HCT116 (cell line): Measurements from ENCODE around the gene KCNIP4.

Experiments
- CBX3 ChIP-seq: IDR thresholded peaks from 2 replicates; pipeline ENCODE4 v1.6.1; 2012; ENCODE audit warnings: low read depth
- CTCF ChIP-seq, 3 experiments: fragments of 200-600 bp in 1 of 3; sonication (generic) in 1 of 3; IDR thresholded peaks in 2 of 3; conservative IDR thresholded peaks in 1 of 3; 2 replicates each; pipeline ENCODE4 v1.5.1; 2012 to 2017; ENCODE audit warnings: low read depth in 2 of 3, low read length in 2 of 3, antibody characterized with exemption in 1 of 3, borderline replicate concordance in 1 of 3, control low read depth in 1 of 3, mild to moderate bottlenecking in 1 of 3, mixed read lengths in 1 of 3, mixed run types in 1 of 3, moderate library complexity in 1 of 3; ENCODE audit not compliant: insufficient read depth in 1 of 3
- EZH2 ChIP-seq: fragments of 200-600 bp; sonication (generic); IDR thresholded peaks from 2 replicates; pipeline ENCODE4 v1.6.1; 2017; ENCODE audit warnings: antibody characterized with exemption, mixed run types
- MAX ChIP-seq: IDR thresholded peaks from 2 replicates; pipeline ENCODE4 v1.6.1; 2012
- POLR2A ChIP-seq: IDR thresholded peaks from 2 replicates; pipeline ENCODE4 v1.7.0; 2011; ENCODE audit warnings: borderline replicate concordance; ENCODE audit not compliant: insufficient read depth, insufficient read length; ENCODE audit errors: extremely low read depth
- POLR2AphosphoS5 ChIP-seq: IDR thresholded peaks from 2 replicates; pipeline ENCODE4 v1.6.1; 2011; ENCODE audit warnings: mild to moderate bottlenecking, low read depth, low read length, moderate library complexity
- SP1 ChIP-seq: IDR thresholded peaks from 2 replicates; pipeline ENCODE4 v1.6.1; 2012; ENCODE audit warnings: low read depth
- YY1 ChIP-seq: IDR thresholded peaks from 2 replicates; pipeline ENCODE4 v1.6.1; 2011; ENCODE audit warnings: low read length, low read depth, moderate library complexity, mild to moderate bottlenecking; ENCODE audit not compliant: insufficient replicate concordance; ENCODE audit errors: extremely low read depth
- ZFX ChIP-seq: fragments of 450-650 bp; IDR thresholded peaks from 2 replicates; pipeline ENCODE4 v1.6.1; 2017

GRCh38 chr4:21514022-21514694 is 434.4 kb downstream of the KCNIP4 start:
- TF ChIP-seq CTCF (IDR thresholded peaks at IDR 0.05 in 2 of 3, conservative IDR thresholded peaks at IDR 0.05 in 1 of 3; ENCODE audit: borderline replicate concordance in 1 of 3, insufficient read depth in 1 of 3, low read depth in 2 of 3, low read length in 2 of 3) (no peak), ZFX (no peak), SP1 (no peak), CBX3 (no peak), POLR2A (no peak), EZH2 (no peak), YY1 (no peak), POLR2AphosphoS5 (no peak), MAX (no peak)
